ENCODE measurements around the gene TCF20.
A peak's percentile ranks its signal among the peaks of the same experiment; 100 is the strongest.

The TCF20 gene

DNA sequence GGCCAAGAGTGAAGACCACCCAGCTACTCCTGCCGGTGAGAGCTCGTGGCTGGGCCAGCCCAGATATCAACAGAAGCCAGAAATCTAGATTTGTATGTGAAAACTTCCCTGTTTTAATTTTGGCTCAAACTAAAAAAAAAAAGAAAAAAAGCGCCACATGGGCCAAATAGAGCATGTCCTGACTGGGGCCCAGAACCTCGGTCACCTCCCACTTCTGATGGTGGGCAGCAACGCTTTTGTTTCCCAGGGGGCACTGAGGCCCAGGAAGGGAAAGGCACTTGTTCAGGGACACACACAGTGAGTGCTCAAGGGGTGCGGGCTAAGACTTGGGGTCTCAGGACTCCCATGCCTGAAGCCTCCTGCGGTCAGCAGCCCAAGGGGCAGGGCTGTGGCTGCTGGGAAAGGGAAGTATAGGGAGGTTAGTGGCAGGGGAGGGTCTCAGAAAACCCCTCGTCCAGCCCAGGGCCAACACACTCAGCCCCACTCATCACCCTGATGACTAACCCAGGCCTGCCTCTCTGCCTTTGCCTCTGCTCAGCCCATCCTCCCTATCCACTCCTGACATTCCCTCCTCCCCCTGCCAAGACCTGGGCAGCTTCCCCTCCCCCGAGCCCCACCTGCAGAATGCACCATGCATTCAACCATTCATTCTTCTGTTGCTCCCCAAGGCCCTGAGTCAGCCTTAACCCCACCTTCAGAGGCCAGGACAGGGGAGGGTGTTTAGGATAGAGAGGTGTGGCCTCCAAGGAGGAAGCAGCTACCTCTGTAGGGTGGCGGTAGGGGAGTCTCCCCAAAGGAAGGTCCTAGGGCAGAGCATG, 30.0 kb upstream of the TCF20 start:
- peak; percentile 29 for DNase-seq

DNA sequence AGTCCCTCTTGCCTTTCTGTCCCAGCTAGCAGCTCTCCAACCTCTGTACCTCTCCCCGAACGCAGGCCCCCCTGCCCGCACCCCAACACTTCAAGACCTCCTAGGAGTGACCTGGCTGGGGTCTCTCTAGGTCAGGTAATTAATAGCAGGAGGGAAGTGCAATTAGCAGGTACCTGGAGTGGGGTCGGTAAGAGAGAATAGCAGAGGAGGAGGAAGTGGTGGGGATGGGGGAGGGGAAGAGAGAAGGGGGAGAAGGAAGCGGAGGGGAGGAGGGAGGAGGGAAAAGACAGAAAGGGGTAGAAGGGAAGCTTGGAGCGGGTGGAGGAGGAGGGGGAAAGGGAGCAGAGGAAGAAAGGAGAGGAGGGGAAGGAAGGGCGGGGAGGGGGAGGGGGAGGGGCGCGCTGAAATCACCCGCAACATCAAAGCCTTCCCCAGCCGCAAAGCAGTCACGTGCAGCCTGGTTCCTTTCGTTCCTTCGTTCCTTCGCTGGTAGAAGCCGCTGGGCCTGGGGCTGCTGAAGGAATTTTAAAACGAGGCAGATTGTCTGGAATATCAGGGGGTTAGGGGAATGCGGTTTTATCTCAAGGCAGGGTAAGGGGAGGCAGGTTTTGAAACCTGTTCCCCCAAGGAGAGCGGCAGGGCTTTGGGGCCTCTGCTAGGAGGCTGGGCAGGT, 29.3 kb upstream of the TCF20 start:
- DNase-seq, result peak; percentile 35

DNA sequence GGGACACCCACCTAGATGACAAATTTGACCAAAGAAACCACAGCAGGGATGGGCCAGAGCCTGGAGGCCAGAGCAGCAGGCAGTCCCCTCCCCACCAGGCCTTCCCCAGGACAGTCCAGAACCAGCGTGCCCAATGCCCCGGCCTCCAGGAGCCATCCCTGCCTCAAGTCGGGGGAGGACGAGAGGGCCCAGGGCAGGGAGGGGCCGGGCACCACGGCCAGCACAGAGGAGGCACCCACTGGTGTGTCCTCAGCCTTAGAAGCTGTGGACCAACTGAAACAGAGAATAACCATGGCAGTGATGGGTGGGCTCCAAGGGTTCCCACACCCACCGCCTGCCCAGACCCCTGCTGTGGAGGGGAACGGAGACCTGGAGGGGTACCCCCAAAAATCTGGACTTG, 28.3 kb upstream of the TCF20 start:
- no peak for DNase-seq

DNA sequence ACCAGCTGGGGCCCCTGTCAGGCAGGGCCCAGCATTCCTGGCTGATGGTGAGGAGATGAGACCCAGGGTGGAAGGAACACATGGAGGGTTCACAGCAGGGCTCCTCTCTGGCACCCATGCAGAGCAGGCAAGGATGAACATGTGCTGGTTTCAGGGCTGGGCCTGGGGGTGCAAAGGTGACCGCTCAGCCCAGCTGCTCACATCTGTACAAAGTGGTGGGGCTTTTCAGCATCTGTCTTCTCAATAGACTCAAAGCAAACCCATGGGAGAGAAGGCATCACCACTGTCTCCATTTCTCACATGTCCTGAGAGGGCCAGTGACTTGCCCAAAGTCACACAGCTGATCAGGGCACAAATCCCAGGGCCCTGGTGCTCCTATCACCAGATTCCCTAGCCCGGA, 27.3 kb upstream of the TCF20 start:
- no peak for DNase-seq

DNA sequence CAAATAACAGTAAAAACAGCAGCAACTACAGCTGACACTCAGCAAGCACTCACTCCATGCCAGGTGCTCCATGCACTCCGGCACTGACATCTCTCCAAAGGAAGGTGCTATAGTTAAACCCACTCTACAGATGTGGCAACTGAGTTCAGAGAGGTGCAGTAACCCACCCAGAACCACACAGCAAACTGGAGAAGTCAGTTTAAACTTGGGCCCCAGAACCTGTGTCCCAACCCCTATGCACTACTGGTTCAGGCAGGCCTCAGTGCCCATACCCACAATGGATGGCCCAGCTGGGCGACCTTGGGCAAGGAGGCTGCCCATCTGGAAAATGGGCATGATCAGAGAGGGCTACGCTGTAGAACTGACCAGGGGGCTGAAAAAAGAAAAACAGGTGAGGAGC, 26.4 kb upstream of the TCF20 start:
- DNase-seq, result no peak

DNA sequence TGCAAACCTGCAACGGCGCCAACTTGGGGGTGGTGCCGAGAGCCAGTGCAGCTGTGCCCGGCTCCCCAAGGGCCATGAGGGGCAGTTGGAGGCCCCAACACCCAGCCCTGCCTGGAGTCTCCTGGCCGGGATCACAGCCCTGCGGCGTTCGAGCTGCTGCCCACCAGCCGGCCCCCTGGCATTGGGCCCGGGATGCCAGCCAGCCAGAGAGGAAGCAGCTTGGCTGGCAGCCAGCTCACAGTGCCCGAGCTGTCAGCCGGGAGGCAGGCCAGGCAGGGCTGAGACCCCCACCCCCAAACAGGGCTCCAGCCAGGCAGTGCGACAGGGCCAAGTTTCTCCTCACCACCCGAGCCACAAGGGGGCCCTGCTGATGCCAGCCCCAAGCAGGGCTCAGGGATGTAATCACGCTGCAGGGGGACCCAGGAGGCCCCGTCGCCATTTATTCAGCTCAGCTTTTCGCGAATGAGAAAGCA, 26.0 kb upstream of the TCF20 start:
- no peak for DNase-seq

DNA sequence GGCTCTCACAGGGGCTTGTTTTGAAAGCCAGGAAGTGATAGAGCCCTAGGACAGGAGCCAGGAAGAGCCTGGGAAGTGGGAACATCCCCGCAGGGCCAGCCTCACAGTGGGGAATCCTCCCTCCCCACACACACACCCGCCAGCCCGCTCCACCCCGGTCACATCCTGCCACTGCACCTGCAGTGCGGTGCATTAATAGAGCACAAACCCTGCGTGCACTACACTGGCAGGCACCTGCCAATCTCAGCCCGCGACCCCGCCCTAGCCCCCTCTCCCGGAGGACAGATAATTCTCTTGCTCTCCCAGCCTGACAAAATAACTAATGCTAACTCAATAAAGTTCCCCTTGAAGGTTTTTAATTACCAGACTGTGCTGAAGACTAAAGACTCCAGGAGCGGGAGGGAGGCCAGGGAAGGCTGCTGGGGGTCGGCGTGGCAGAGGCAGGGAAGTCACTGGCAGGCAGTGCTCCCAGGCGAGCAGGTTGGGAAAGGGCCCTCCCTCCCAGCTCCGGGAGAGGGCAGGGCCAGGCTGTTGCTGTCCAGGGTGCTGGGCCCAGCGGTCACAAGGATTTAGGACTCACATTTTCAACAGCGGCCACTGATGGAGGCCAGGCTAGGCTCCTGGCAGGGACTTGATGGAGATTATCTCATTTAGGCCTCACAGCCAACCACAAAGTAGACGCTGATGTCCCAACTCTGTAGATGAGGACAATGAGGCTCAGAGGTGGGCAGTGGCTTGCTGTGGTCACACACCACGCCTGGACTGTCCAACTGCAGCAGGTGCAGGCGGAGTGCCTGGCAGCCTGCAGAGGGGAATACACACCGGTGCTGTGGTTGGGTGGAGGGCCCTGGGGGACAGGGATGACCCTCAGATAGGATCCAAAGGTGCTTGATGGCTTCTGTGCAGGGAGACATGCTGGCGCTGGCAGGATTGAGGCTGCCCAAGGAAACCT, 23.9 kb upstream of the TCF20 start:
- no peak for DNase-seq

DNA sequence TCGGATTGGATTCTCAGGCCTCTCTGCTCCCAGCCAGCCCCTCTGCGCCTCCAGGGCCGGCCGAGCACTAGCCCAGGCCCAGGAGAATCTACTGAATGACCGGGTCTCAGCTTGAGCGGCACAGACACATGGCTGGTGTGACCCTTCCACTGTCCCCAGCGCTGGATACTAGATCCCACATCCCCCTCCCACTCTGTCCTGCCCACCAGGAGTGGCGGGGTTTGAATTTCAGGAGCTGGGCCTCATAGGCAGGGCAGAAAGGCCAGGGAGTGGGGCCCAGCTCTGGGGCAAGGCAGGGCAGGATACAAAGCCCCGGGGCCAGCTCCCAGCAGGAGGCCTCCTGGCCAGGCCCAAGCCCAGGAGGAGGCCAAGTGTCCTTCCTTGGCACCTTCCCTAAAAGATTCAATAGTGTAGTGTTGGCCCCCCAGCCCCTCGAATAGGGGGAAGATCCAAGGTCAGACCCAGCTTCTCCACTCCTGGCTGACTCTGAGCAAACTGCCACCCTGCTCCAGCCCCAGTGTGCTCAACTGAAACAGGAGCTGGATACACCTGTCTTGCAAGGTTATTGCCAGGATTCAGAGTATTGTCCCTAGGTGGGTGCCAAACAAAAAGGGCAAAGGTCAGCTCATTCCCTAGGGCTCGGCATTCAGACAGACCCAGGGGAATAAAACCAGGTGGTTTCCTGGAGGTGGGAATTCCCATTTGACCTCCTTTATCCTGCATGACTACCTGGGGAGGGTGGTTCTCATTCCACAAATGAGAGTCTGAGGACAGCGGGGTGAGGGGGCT, 22.5 kb upstream of the TCF20 start:
- DNase-seq, result no peak

DNA sequence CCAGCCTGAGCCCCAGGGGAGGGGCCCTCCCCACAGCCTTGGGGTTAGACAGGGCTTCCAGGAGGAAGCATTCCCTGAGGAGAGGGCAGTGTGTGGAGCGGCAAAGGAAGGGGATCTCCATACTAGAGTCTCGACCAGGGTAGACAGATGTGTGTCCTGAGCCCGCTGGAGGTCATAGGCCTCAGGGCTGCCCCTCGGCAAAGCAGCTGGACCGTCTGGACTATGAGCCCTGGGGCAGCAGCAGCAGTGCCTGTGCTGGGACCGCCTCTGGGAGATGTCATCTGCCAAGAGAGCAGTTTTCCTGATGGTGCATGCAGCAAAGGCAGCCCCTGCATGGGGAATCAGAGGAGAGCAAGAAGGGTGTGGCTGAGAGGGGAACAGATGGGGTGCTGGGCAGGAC, 20.8 kb upstream of the TCF20 start:
- DNase-seq, result no peak

DNA sequence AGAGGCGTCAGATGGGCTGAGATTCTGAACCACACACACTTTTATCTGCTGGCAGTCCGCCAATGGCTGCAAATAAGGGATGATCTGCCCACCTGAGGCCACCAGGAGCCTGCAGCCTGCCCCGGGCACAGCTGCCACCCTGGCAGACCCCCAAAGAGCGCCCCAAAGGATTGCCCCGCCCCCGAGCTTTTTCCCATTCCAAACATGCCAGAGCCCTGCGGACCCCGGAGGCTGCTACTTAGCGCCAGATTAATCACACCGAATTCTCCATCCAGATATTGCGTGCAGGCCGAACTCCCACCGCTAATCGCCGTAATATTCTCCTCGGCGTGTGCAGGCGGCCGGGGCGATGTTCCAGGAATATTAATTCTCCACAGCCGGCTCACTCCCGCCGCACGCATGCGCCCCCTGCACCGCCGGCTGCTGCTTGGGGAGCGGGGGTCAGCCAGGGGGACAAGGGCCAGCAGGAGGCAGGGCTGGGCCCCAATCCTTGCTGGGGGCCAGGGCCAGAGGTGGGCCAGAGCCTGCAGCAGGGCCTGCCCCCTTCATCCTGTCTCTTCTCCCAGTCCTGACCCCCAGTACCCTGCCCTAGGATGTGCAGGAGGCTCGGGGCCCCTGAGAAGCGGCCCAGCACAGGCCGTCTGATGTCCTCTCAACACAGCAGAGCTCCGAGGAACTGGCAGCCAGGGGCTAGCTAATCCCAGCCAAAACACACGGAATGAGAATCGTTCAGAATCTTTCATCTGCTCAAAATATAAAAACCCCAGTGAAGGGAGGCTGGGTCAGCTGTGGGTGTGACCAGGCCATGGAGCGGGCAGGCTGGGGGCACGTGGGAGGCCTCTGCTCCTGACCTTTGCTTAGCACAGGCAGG, 19.5 kb upstream of the TCF20 start:
- no peak for DNase-seq

DNA sequence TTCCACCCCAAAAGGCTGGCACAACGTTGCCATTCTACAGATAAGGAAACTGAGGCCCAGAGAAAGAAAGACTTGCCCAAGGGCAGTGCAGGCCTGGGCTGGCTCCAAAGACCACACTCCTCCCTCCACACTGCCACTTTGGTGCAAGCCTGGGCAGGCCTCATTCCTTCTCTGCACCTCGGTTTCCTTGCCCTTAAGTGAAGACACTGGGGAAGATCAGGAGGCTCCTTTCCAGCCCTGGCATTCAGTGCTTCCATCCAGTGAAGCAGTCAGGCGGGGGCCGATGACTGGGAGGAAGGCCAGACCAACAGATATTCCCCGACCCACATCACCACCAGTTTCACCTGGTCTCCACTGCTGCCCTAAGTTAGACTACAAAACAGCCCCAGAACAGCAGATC, 18.3 kb upstream of the TCF20 start:
- no peak for DNase-seq

DNA sequence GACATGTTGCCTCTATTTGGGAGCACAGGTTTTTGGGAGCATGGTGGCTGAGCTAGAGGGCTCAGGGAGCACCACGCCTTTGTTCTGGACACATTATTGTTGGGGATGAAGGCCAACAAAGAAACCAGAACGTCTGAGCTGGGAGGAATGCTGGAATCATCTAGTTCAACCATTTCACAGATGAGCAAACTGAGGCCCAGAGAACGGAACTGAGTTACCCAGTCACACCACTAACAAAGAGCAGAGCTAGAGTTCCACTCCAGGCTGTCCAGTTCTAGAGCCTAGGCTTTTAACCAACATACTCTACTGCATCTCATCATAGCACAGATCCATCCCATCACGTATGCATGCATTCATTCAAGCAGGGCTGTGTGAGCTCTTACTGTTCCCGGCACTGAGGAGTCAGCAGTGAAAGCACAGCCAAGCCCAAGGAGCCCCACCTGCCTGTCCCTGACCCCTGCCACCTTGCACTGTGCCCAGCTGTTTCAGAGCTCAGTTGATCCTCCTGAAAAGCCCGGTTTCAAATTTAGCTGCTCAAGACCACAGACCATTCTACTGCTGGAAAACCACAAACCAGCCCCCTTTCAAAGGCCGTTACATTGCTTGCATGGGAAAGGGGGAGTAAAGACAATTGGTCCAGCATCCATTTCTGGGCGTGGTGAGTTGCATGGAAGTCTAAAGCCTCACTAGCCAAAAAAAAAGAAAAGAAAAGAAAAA, 16.9 kb upstream of the TCF20 start:
- no peak for DNase-seq

DNA sequence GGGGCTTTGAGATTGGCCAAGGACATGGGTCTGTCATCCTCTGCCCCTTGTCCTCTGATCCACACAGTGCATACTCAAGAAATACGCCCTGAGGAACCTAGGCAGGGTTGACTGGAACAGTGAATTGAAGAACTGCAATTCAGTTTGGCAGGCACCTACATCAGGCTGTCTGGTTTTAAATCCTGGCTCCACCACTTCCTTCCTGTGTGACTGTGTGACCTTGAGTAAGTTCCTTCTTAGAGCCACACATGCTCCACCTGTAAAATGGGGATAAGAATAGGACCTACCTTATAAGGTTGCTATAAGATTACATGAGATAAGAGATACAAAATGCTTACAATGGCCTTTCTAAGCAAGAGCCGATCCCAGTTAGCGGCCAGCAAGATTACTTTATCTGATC, 15.8 kb upstream of the TCF20 start:
- DNase-seq, result no peak

DNA sequence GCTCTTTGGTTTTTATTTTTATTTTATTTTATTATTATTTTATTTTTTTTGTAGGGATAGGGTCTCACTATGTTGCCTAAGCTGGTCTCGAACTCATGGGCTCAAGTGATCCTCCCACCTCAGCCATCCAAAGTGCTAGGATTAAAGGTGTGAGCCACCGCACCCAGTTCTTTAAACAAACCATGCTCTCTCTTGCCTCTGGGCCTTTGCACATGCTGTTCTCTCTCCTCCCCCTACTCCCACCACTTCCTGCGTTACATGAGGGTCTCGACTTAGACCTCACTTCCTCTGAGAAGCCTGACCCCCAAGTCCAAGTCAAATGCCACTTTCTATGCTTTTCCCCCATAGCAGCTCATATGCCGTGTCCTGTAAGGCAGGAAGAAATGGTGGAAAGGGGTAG, 15.2 kb upstream of the TCF20 start:
- DNase-seq, result no peak

DNA sequence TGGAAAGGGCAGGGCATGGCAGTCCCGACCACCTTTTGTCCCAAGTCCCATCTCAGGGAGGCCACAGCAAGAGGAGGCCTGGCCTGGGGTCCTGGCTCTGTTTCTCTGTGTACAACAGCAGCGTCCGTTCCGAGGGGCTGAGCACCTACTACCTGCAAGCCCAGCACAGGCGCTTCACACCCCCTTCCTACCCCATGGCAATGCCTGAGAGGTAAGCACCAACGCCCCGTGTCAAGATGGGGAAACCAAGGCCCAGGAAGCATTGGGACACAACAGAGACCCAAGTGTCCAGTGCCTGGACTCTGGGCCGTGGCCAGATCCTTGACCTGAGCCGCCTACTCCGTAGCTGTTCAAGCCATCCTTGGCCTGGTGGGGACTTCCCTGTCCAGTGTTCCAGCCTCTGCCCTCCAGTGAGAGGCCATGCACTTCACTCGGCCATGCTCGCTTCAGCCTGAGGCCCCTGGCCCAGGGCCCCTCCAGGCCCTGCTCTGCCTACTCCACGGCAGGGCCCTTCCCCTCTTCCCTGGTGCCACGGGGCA, 14.3 kb upstream of the TCF20 start:
- no peak for DNase-seq

DNA sequence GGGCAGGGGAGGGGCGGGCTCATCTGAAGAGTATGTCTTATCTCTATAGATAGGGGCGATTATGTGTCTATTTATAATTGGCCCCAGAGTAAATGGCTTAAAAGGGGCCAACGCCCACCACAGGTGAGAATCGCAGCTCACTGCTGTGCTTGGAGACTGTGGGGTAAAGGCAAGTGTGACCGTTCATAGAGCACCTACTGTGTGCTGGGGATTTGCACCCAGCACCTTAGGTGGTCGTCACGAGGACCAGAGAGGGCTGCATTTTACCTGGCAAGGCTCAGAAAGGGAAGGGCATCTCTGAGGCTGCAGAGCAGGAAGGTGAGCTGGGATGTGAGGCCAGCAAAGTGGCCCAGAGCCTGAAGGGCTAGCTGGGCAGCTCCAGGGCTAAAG, 13.7 kb upstream of the TCF20 start:
- no peak for DNase-seq

DNA sequence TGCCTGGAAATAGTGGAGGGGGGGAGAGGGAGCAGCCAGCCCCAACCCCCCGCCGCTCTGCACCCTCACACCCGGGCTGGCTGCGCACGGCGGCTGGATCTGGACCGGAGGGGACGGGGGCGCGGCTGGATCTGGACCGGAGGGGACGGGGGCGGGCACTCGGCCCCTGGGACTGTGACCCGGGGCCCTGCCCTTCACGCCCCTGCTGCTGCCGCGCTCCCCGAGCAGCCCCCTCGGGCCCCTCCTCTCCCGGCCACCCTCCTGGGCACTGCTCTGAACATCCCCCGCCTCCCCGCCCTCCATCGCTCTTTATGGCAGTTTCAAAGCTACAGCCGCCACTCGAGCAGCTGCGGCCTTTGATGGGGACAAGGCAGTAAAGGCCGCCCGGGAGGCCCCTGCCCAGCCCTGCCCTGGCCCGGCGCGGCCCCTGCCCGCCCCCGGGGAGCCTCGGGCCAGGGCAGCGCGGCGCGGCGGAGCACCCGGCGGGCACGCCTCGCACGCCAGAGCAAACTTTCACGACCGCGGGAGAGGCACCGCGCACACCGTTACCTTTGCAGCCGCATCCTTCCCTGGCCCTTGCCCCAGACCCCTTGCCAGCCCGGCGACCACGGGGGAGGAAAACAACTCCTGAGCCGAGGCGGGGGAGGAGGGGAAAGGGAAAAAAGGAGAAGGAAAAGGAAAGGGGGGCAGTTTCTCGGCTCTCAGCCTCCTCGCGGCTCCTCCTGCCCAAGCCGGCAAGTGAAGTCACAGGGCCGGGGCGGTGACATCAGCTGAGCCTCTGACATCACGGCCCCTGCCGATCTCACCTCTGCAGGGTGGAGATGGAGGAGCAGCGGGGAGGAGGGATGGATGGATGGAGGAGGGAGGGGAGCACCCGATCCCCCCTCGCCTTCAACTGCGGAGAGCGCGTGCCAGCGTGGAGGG, 13.1 kb upstream of the TCF20 start:
- peak; percentile 35 for DNase-seq

DNA sequence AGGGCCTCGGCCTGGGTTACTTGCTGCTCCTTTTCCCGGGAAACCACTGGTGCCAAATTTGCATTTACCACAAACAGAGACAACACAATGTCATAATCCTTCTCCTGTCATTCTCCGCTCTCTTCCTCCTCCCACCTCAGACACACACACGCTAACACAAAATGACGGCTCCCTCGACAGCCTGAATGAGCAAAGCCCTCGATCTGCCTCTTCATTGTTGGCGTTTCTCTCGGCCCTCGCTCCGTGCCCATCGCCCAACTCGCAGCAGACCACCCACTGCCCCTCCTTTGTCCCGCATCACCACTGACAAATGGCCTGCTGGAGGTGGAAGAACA, 12.5 kb upstream of the TCF20 start:
- no peak for DNase-seq

DNA sequence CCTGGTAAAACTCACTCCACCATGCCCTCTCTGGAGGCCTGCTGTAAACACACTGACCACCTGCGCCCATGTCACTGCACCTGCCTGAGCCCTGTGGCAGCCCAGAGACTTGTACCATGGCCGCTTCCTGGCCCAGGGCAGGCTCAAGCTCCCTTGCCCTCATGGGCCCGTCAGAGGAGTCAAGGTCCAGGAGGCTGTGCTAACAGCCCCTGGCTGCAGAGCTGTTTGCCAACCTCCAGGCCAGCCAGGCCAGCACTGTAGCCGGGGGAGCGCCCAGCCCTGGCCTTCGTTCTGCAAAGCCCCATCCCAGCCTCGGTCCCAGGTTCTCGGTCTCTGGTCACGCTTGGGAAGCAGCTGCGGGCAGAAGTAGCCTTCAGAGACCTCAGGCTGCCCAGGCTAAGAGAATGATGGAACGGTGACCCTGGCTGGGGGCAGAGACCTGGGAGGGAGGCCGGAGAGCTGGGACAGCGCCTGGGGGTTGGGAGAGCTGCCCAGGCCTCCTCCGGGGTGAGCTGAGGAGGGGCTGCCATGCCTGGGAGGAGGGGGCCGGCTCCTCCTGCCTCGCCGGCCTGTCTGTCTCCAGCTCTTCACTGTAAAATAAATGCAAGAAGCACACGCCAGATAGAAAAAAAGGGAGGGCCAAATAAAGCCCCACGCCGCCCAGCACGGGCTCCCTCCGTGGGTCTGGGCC, 11.9 kb upstream of the TCF20 start:
- no peak for DNase-seq

Measured in activated CD4-positive, alpha-beta T cell treated with anti-CD3 and anti-CD28 coated beads for 1 hour (primary cell).